Glutamatergic neuron (in vitro differentiated cells): ENCODE results near the gene CD28. TPM values are rescaled to one million over a fixed set of nuclear protein-coding genes. Genes with fewer than 3 reads are reported as not detected.

ENCODE experiments used
- DNase-seq: peaks from one replicate; pipeline ENCODE4 v3.0.0; 2022
- H3K27ac Mint-ChIP-seq: one replicate; pipeline ENCODE4 v1.8.0; 2020; ENCODE audit warnings: mild to moderate bottlenecking, mixed read lengths, inconsistent platforms; ENCODE audit not compliant: unreplicated experiment
- H3K27me3 Mint-ChIP-seq: one replicate; pipeline ENCODE4 v1.8.0; 2020; ENCODE audit warnings: mild to moderate bottlenecking, moderate library complexity, mixed read lengths, inconsistent platforms; ENCODE audit not compliant: unreplicated experiment
- H3K36me3 Mint-ChIP-seq: one replicate; pipeline ENCODE4 v1.8.0; 2020; ENCODE audit warnings: mild to moderate bottlenecking, mixed read lengths, inconsistent platforms; ENCODE audit not compliant: unreplicated experiment
- H3K4me1 Mint-ChIP-seq: one replicate; pipeline ENCODE4 v1.8.0; 2020; ENCODE audit warnings: mild to moderate bottlenecking, low read depth, mixed read lengths, inconsistent platforms; ENCODE audit not compliant: unreplicated experiment
- H3K4me3 Mint-ChIP-seq: one replicate; pipeline ENCODE4 v1.8.0; 2020; ENCODE audit warnings: mild to moderate bottlenecking, mixed read lengths, inconsistent platforms; ENCODE audit not compliant: unreplicated experiment
- H3K9me3 Mint-ChIP-seq: one replicate; pipeline ENCODE4 v1.8.0; 2020; ENCODE audit warnings: mild to moderate bottlenecking, moderate library complexity, mixed read lengths, inconsistent platforms; ENCODE audit not compliant: unreplicated experiment
- CTCF ChIP-seq: fragments of 200-600 bp; sonication (generic); IDR thresholded peaks from one replicate; pipeline ENCODE4 v1.5.0; 2021; ENCODE audit not compliant: partially characterized antibody, unreplicated experiment
- total RNA-seq: library from RNA; stranded (reverse); fragmentation: NEBNext Ultra II Directional; extraction: Animal tissue kit (Norgen Biotek cat#: 25700); gene quantifications from one replicate; pipeline ENCODE4 v1.2.1, GENCODE V29; 2021; ENCODE audit not compliant: unreplicated experiment

Gene CD28
- total RNA-seq, 1 donor from 2014 or later: not detected

- Mint-ChIP-seq H3K4me1 (peaks cover 16% of the 10 kb centered on the region), H3K4me3 (no peak overlapping the region), H3K27ac (no peak overlapping the region), H3K36me3 (no peaks in the 10 kb centered on the region), H3K27me3 (no peaks in the 10 kb centered on the region), H3K9me3 (peaks cover 2% of the 10 kb centered on the region)
- DNase-seq: no peak
- TF ChIP-seq CTCF: no peak
These were observed 26.6 kb downstream of the CD28 start for GRCh38 chr2:203732953-203733510.

- no peak for TF ChIP-seq CTCF
- no peak overlapping the region for H3K4me3 Mint-ChIP-seq
- peaks cover 16% of the 10 kb centered on the region for H3K4me1 Mint-ChIP-seq
- DNase-seq: no peak
- H3K27me3 Mint-ChIP-seq: no peaks in the 10 kb centered on the region
- H3K36me3 Mint-ChIP-seq: no peaks in the 10 kb centered on the region
- peaks cover 2% of the 10 kb centered on the region for H3K9me3 Mint-ChIP-seq
- H3K27ac Mint-ChIP-seq: no peak overlapping the region
These were observed 27.2 kb downstream of the CD28 start for GRCh38 chr2:203733684-203734083.

- Mint-ChIP-seq H3K36me3 (no peaks in the 10 kb centered on the region), H3K4me3 (no peak overlapping the region), H3K9me3 (peaks cover 2% of the 10 kb centered on the region), H3K4me1 (peaks cover 16% of the 10 kb centered on the region), H3K27me3 (no peaks in the 10 kb centered on the region), H3K27ac (no peak overlapping the region)
- TF ChIP-seq CTCF: no peak
- no peak for DNase-seq
These were observed 28.0 kb downstream of the CD28 start for GRCh38 chr2:203734276-203734983.

GRCh38 chr2:203737360-203737759 is 30.9 kb downstream of the CD28 start:
- no peak for DNase-seq
- H3K4me3 Mint-ChIP-seq: no peak overlapping the region
- H3K4me1 Mint-ChIP-seq: peaks cover 7% of the 10 kb centered on the region
- no peak overlapping the region for H3K27ac Mint-ChIP-seq
- no peaks in the 10 kb centered on the region for H3K36me3 Mint-ChIP-seq
- no peak for TF ChIP-seq CTCF
- H3K27me3 Mint-ChIP-seq: no peaks in the 10 kb centered on the region
- peaks cover 2% of the 10 kb centered on the region for H3K9me3 Mint-ChIP-seq

- TF ChIP-seq CTCF: no peak
- Mint-ChIP-seq H3K4me1 (no peaks in the 10 kb centered on the region), H3K36me3 (no peaks in the 10 kb centered on the region), H3K27me3 (no peaks in the 10 kb centered on the region), H3K4me3 (no peak overlapping the region), H3K9me3 (peaks cover 2% of the 10 kb centered on the region), H3K27ac (no peak overlapping the region)
- no peak for DNase-seq
These were observed 32.9 kb downstream of the CD28 start for GRCh38 chr2:203739351-203739750.
